ENCODE measurements around the gene STXBP2. TPM values are rescaled to one million over a fixed set of nuclear protein-coding genes. Genes with fewer than 3 reads are reported as not detected.

STXBP2 gene
- total RNA-seq, 1 donor from 2014 or later, result 12.7 TPM

GRCh38 chr19:7690779-7691258, 53.9 kb downstream of the STXBP2 start:
- no peak for DNase-seq (ENCODE audit: low spot score)
- Histone ChIP-seq H3K27ac (no peak overlapping the region), H4K20me1 (ENCODE audit: low read depth) (no peaks in the 10 kb centered on the region), H3K9ac (no peak overlapping the region), H3K4me3 (no peak overlapping the region), H3K4me1 (no peaks in the 10 kb centered on the region), H3K9me3 (ENCODE audit: low read depth) (no peaks in the 10 kb centered on the region), H3K4me2 (no peak overlapping the region), H3F3A (ENCODE audit: low read depth) (no peaks in the 10 kb centered on the region), H3K27me3 (peaks cover 11% of the 10 kb centered on the region), H3K79me2 (ENCODE audit: low read depth) (no peaks in the 10 kb centered on the region), H2AFZ (replicated peaks) (no peak overlapping the region), H3K36me3 (no peaks in the 10 kb centered on the region)
- no peak for TF ChIP-seq EZH2phosphoT487 (IDR thresholded peaks at IDR 0.05)
- no peak for TF ChIP-seq CTCF (IDR thresholded peaks at IDR 0.05)
- TF ChIP-seq EZH2 (IDR thresholded peaks at IDR 0.05), result no peak
- Mint-ChIP-seq H3K4me1 (no peaks in the 10 kb centered on the region), H3K4me3 (no peak overlapping the region), H3K9me3 (no peaks in the 10 kb centered on the region), H3K36me3 (no peaks in the 10 kb centered on the region), H3K27ac (no peak overlapping the region), H3K27me3 (ENCODE audit: insufficient read depth, low read depth) (peaks cover 3% of the 10 kb centered on the region)

- no peak overlapping the region for H3K27ac Mint-ChIP-seq
- Histone ChIP-seq H3K4me2 (no peak overlapping the region), H3K27me3 (peaks cover 15% of the 10 kb centered on the region), H3K27ac (no peak overlapping the region), H3K4me1 (no peaks in the 10 kb centered on the region), H3K9ac (no peak overlapping the region), H4K20me1 (ENCODE audit: low read depth) (no peaks in the 10 kb centered on the region), H3K79me2 (ENCODE audit: low read depth) (no peaks in the 10 kb centered on the region), H3K9me3 (ENCODE audit: low read depth) (no peaks in the 10 kb centered on the region), H3K36me3 (no peaks in the 10 kb centered on the region), H3F3A (ENCODE audit: low read depth) (no peaks in the 10 kb centered on the region), H2AFZ (replicated peaks) (no peak overlapping the region), H3K4me3 (no peak overlapping the region)
- H3K27me3 Mint-ChIP-seq (ENCODE audit: insufficient read depth, low read depth), result peaks cover 3% of the 10 kb centered on the region
- H3K4me1 Mint-ChIP-seq, result no peaks in the 10 kb centered on the region
- H3K36me3 Mint-ChIP-seq, result no peaks in the 10 kb centered on the region
- no peaks in the 10 kb centered on the region for H3K9me3 Mint-ChIP-seq
- no peak for TF ChIP-seq EZH2 (IDR thresholded peaks at IDR 0.05)
- TF ChIP-seq EZH2phosphoT487 (IDR thresholded peaks at IDR 0.05), result no peak
- TF ChIP-seq CTCF (IDR thresholded peaks at IDR 0.05), result no peak
- H3K4me3 Mint-ChIP-seq, result no peak overlapping the region
- DNase-seq (ENCODE audit: low spot score), result no peak
Measured at GRCh38 chr19:7691497-7691896, 54.6 kb downstream of the STXBP2 start.

GRCh38 chr19:7692417-7693088, 55.6 kb downstream of the STXBP2 start:
- no peak overlapping the region for H2AFZ ChIP-seq (replicated peaks)
- no peak overlapping the region for H3K4me3 ChIP-seq
- Mint-ChIP-seq H3K4me3 (no peak overlapping the region), H3K9me3 (no peaks in the 10 kb centered on the region), H3K4me1 (no peaks in the 10 kb centered on the region), H3K36me3 (no peaks in the 10 kb centered on the region), H3K27ac (no peak overlapping the region), H3K27me3 (ENCODE audit: insufficient read depth, low read depth) (peaks cover 3% of the 10 kb centered on the region)
- peaks cover 24% of the 10 kb centered on the region for H3K27me3 ChIP-seq
- no peaks in the 10 kb centered on the region for H4K20me1 ChIP-seq (ENCODE audit: low read depth)
- H3K79me2 ChIP-seq (ENCODE audit: low read depth), result no peaks in the 10 kb centered on the region
- H3F3A ChIP-seq (ENCODE audit: low read depth), result no peaks in the 10 kb centered on the region
- no peaks in the 10 kb centered on the region for H3K4me1 ChIP-seq
- no peak overlapping the region for H3K9ac ChIP-seq
- DNase-seq (ENCODE audit: low spot score), result no peak
- TF ChIP-seq EZH2phosphoT487 (IDR thresholded peaks at IDR 0.05) (no peak), EZH2 (IDR thresholded peaks at IDR 0.05) (no peak), CTCF (IDR thresholded peaks at IDR 0.05) (no peak)
- H3K27ac ChIP-seq, result no peak overlapping the region
- H3K4me2 ChIP-seq, result no peak overlapping the region
- H3K9me3 ChIP-seq (ENCODE audit: low read depth), result no peaks in the 10 kb centered on the region
- H3K36me3 ChIP-seq, result no peaks in the 10 kb centered on the region
